H9 (cell line): Measurements from ENCODE around the gene CCDC154. TPM values are rescaled to one million over a fixed set of nuclear protein-coding genes. Genes with fewer than 3 reads are reported as not detected.

Source experiments
- DNase-seq: peaks from one replicate; pipeline ENCODE4 v3.0.0-alpha.2; 2017
- H2AFZ ChIP-seq: one replicate; pipeline ENCODE4 v1.6.1; 2013; ENCODE audit warnings: mild to moderate bottlenecking, low read length, control low read depth, moderate library complexity
- H2AK5ac ChIP-seq: 2 replicates; pipeline ENCODE4 v1.6.1; 2013; ENCODE audit warnings: low read length, control low read depth, mixed read lengths; ENCODE audit not compliant: insufficient read length
- H2BK120ac ChIP-seq: one replicate; pipeline ENCODE4 v1.6.1; 2013; ENCODE audit warnings: low read depth, mild to moderate bottlenecking, low read length, control low read depth, inconsistent platforms; ENCODE audit not compliant: poor library complexity, severe bottlenecking
- H2BK12ac ChIP-seq: 2 replicates; pipeline ENCODE4 v1.6.1; 2013; ENCODE audit warnings: low read length, control low read depth, mixed read lengths, low read depth; ENCODE audit not compliant: insufficient read length
- H2BK15ac ChIP-seq: 2 replicates; pipeline ENCODE4 v1.6.1; 2013; ENCODE audit warnings: low read depth, low read length, control low read depth
- H2BK20ac ChIP-seq: one replicate; pipeline ENCODE4 v1.6.1; 2013; ENCODE audit warnings: low read depth, mild to moderate bottlenecking, low read length, control low read depth, inconsistent platforms; ENCODE audit not compliant: poor library complexity, severe bottlenecking
- H2BK5ac ChIP-seq: 2 replicates; pipeline ENCODE4 v1.6.1; 2013; ENCODE audit warnings: low read length, control low read depth, mixed read lengths; ENCODE audit not compliant: insufficient read length
- H3K14ac ChIP-seq: 2 replicates; pipeline ENCODE4 v1.6.1; 2013; ENCODE audit warnings: low read length, control low read depth; ENCODE audit not compliant: insufficient read depth
- H3K18ac ChIP-seq: 2 replicates; pipeline ENCODE4 v1.6.1; 2013; ENCODE audit warnings: low read depth, mild to moderate bottlenecking, mixed read lengths, low read length, control low read depth; ENCODE audit not compliant: insufficient read length
- H3K23ac ChIP-seq: 2 replicates; pipeline ENCODE4 v1.6.1; 2013; ENCODE audit warnings: low read length, control low read depth, mixed read lengths, low read depth; ENCODE audit not compliant: insufficient read length
- H3K23me2 ChIP-seq: 2 replicates; pipeline ENCODE4 v1.6.1; 2013; ENCODE audit warnings: low read depth, mild to moderate bottlenecking, mixed read lengths, low read length, control low read depth; ENCODE audit not compliant: insufficient read length, poor library complexity, severe bottlenecking
- H3K27ac ChIP-seq: 2 replicates; pipeline ENCODE4 v1.5.1; 2013; ENCODE audit warnings: low read length, control low read depth, mixed read lengths, low read depth; ENCODE audit not compliant: insufficient read length
- H3K27me3 ChIP-seq: 2 replicates; pipeline ENCODE4 v1.6.1; 2013; ENCODE audit warnings: low read length, control low read depth, inconsistent platforms; ENCODE audit not compliant: insufficient read depth
- H3K4ac ChIP-seq: 2 replicates; pipeline ENCODE4 v1.6.1; 2013; ENCODE audit warnings: low read depth, mild to moderate bottlenecking, control low read depth, inconsistent platforms, low read length, moderate library complexity
- H3K4me1 ChIP-seq: 2 replicates; pipeline ENCODE4 v1.6.1; 2013; ENCODE audit warnings: low read length, control low read depth, inconsistent platforms; ENCODE audit not compliant: insufficient read depth
- H3K4me2 ChIP-seq: 2 replicates; pipeline ENCODE4 v1.6.1; 2013; ENCODE audit warnings: low read length, control low read depth, mixed read lengths; ENCODE audit not compliant: insufficient read length, insufficient read depth
- H3K56ac ChIP-seq: 2 replicates; pipeline ENCODE4 v1.6.1; 2013; ENCODE audit warnings: low read depth, mild to moderate bottlenecking, mixed read lengths, low read length, control low read depth; ENCODE audit not compliant: insufficient read length
- H3K79me1 ChIP-seq: 2 replicates; pipeline ENCODE4 v1.6.1; 2013; ENCODE audit warnings: low read depth, mild to moderate bottlenecking, moderate library complexity, low read length, control low read depth, inconsistent platforms; ENCODE audit not compliant: insufficient read depth, poor library complexity, severe bottlenecking
- H3K79me2 ChIP-seq: 2 replicates; pipeline ENCODE4 v1.6.1; 2013; ENCODE audit warnings: low read length, control low read depth, inconsistent platforms; ENCODE audit not compliant: insufficient read depth
- H3K9ac ChIP-seq: 2 replicates; pipeline ENCODE4 v1.6.1; 2013; ENCODE audit warnings: low read length, control low read depth, mixed read lengths; ENCODE audit not compliant: insufficient read length; ENCODE audit errors: extremely low read depth
- H3K9me3 ChIP-seq: one replicate; pipeline ENCODE4 v1.6.1; 2013; ENCODE audit warnings: low read depth, low read length, inconsistent platforms; ENCODE audit not compliant: control insufficient read depth
- H3T11ph ChIP-seq: one replicate; pipeline ENCODE4 v1.6.1; 2013; ENCODE audit warnings: mild to moderate bottlenecking, low read length, control low read depth, inconsistent platforms
- H4K20me1 ChIP-seq: one replicate; pipeline ENCODE4 v1.6.1; 2013; ENCODE audit not compliant: control insufficient read depth, insufficient read length, insufficient read depth
- H4K5ac ChIP-seq: 2 replicates; pipeline ENCODE4 v1.6.1; 2013; ENCODE audit warnings: low read depth, mild to moderate bottlenecking, mixed read lengths, low read length, control low read depth; ENCODE audit not compliant: insufficient read length
- H4K8ac ChIP-seq: replicated peaks from 2 replicates; pipeline ENCODE4 v1.6.1; 2013; ENCODE audit warnings: low read length, control low read depth, mixed read lengths, low read depth; ENCODE audit not compliant: insufficient read length
- H4K91ac ChIP-seq: 2 replicates; pipeline ENCODE4 v1.6.1; 2013; ENCODE audit warnings: low read depth, mild to moderate bottlenecking, moderate library complexity, mixed read lengths, low read length, control low read depth; ENCODE audit not compliant: insufficient read length
- H3K27ac Mint-ChIP-seq, 3 experiments: 2 replicates in 2 of 3; 3 replicates in 1 of 3; pipeline ENCODE4 v1.8.0; 2020 to 2021; ENCODE audit warnings: mixed read lengths in 3 of 3, mild to moderate bottlenecking in 1 of 3, moderate library complexity in 1 of 3
- H3K27me3 Mint-ChIP-seq: 2 replicates; pipeline ENCODE4 v1.8.0; 2021; ENCODE audit warnings: low read depth, mild to moderate bottlenecking, moderate library complexity, mixed read lengths
- H3K36me3 Mint-ChIP-seq, 3 experiments: 2 replicates in 2 of 3; 3 replicates in 1 of 3; pipeline ENCODE4 v1.8.0; 2020 to 2021; ENCODE audit warnings: low read depth in 3 of 3, mixed read lengths in 3 of 3; ENCODE audit not compliant: insufficient read depth in 1 of 3
- H3K4me1 Mint-ChIP-seq, 2 experiments: 2 replicates each; pipeline ENCODE4 v1.8.0; 2020; ENCODE audit warnings: mixed read lengths in 2 of 2
- H3K4me3 Mint-ChIP-seq, 2 experiments: 2 replicates in 1 of 2; 3 replicates in 1 of 2; pipeline ENCODE4 v1.8.0; 2020 to 2021; ENCODE audit warnings: mild to moderate bottlenecking in 2 of 2, mixed read lengths in 2 of 2, moderate library complexity in 1 of 2
- H3K9me3 Mint-ChIP-seq, 2 experiments: 2 replicates in 1 of 2; 3 replicates in 1 of 2; pipeline ENCODE4 v1.8.0; 2020; ENCODE audit warnings: mild to moderate bottlenecking in 2 of 2, mixed read lengths in 2 of 2, moderate library complexity in 1 of 2
- WGBS: extraction: QIAGEN DNeasy Blood & Tissue Kit; methylation state at CpG from one replicate; pipeline ENCODE4 v1.1.7; 2013; ENCODE audit warnings: missing lambda C conversion rate, low lambda C conversion rate, mixed read lengths; ENCODE audit not compliant: insufficient read length; ENCODE audit errors: extremely low coverage; 5-methylcytosine and 5-hydroxymethylcytosine counted together
- total RNA-seq: library from RNA; stranded (reverse); gene quantifications from 2 replicates; pipeline ENCODE4 v1.2.1, GENCODE V29; 2021
- TF ChIP-seq, protein P1 (sequence below): fragments of 200-600 bp; sonication (generic); conservative IDR thresholded peaks from 3 replicates; pipeline ENCODE4 v1.8.0; 2021; ENCODE audit warnings: antibody characterized with exemption, mild to moderate bottlenecking

CCDC154 gene
- total RNA-seq, 1 experiment from 2014 or later, result 1.3 TPM

- Mint-ChIP-seq H3K36me3 (no peaks in the 10 kb centered on the region), H3K27me3 (no peaks in the 10 kb centered on the region; the same call in 1 of the 2 replicates), H3K4me3 (peak overlapping the region in 1 of 2 experiments; percentile 55; a peak in 1 of 5 replicates), H3K9me3 (no peaks in the 10 kb centered on the region), H3K27ac (peak overlapping the region in 2 of 3 experiments; percentile 77 to 92; a peak in 2 of 7 replicates), H3K4me1 (no peaks in the 10 kb centered on the region; a peak in 1 of 4 replicates)
- Histone ChIP-seq H4K91ac (no peak overlapping the region), H3T11ph (no peak overlapping the region), H2BK15ac (no peak overlapping the region), H3K27ac (no peak overlapping the region), H3K4me1 (no peaks in the 10 kb centered on the region), H3K18ac (no peak overlapping the region), H3K27me3 (no peaks in the 10 kb centered on the region), H4K5ac (no peak overlapping the region), H3K79me1 (no peaks in the 10 kb centered on the region), H3K9me3 (no peaks in the 10 kb centered on the region), H4K8ac (no peak overlapping the region), H3K9ac (no peak overlapping the region), H2AFZ (no peak overlapping the region), H3K79me2 (no peaks in the 10 kb centered on the region), H2AK5ac (no peak overlapping the region), H2BK12ac (peak overlapping the region; percentile 66), H3K14ac (no peak overlapping the region), H3K4ac (no peak overlapping the region), H2BK120ac (no peak overlapping the region), H3K23me2 (no peaks in the 10 kb centered on the region), H3K23ac (no peak overlapping the region), H3K56ac (no peak overlapping the region), H3K4me2 (no peak overlapping the region), H2BK5ac (no peak overlapping the region), H2BK20ac (no peak overlapping the region), H4K20me1 (no peaks in the 10 kb centered on the region)
- DNase-seq, result no peak
- TF ChIP-seq, protein P1, sequence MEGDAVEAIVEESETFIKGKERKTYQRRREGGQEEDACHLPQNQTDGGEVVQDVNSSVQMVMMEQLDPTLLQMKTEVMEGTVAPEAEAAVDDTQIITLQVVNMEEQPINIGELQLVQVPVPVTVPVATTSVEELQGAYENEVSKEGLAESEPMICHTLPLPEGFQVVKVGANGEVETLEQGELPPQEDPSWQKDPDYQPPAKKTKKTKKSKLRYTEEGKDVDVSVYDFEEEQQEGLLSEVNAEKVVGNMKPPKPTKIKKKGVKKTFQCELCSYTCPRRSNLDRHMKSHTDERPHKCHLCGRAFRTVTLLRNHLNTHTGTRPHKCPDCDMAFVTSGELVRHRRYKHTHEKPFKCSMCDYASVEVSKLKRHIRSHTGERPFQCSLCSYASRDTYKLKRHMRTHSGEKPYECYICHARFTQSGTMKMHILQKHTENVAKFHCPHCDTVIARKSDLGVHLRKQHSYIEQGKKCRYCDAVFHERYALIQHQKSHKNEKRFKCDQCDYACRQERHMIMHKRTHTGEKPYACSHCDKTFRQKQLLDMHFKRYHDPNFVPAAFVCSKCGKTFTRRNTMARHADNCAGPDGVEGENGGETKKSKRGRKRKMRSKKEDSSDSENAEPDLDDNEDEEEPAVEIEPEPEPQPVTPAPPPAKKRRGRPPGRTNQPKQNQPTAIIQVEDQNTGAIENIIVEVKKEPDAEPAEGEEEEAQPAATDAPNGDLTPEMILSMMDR, result no peak
- no CpG with 5 or more reads among the region's 13 CpGs for WGBS
These were observed 14.7 kb downstream of the CCDC154 start for GRCh38 chr16:1429631-1430030.
